SIG-M5 (cell line): Measurements from ENCODE around the gene TRHDE.
"Not testable (repeated sequence)": the region's sequence is repeated elsewhere in the genome, so short reads cannot be mapped to it uniquely, and the experiment has no call there.

Source experiments
- DNase-seq: peaks from one replicate; lab custom pipeline; 2025; lab: John Stamatoyannopoulos, UW

TRHDE gene

DNA sequence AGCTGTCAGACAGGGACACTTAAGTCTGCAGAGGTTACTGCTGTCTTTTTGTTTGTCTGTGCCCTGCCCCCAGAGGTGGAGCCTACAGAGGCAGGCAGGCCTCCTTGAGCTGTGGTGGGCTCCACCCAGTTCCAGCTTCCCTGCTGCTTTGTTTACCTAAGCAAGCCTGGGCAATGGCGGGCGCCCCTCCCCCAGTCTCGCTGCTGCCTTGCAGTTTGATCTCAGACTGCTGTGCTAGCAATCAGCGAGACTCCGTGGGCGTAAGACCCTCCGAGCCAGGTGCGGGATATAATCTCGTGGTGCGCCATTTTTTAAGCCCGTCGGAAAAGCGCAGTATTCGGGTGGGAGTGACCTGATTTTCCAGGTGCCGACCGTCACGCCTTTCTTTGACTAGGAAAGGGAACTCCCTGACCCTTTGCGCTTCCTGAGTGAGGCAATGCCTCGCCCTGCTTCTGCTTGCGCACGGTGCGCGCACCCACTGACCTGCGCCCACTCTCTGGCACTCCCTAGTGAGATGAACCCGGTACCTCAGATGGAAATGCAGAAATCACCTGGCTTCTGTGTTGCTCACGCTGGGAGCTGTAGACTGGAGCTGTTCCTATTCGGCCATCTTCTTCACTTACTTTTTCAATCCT is 248.0 kb downstream of the TRHDE start:
- not testable (repeated sequence) for DNase-seq

GRCh38 chr12:72521326-72521725 is 249.2 kb downstream of the TRHDE start:
- no peak for DNase-seq

DNA sequence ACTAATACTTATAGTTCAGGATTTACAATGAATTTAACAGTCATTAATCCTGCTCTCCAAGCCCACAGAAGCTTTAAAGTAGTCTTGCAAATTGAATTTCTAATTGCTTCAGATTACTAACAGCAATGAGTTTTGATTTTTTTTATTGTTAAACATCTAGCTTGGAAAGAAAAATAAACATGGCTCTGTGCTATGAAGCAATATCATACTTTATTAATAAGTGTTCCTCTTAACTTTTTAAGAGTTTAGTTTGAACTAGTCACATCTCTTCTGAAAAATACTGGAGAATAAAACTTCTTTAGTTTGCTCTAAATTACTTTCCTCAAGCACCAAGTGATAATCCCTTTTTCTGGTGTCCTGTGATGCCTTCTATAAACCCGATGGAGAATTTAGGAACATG is 250.2 kb downstream of the TRHDE start:
- DNase-seq, result no peak

DNA sequence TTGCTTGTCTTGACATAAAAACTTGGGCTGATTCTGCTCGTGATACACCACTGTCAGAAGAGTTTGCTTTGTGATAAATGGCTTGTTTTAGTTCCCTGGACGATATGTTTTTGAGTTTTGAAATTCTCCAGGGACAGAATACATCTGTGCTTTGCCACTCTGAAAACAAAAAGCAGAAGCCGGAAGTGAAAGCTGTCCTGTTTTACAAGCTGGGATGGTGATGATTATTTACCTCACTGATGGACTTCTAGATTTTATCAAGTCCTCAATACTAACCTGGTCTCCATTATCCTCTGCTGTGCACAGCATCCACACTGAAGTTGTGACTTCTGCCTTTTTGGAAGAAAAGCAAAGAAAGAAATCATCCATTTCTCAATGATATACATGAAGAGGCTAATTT is 251.6 kb downstream of the TRHDE start:
- no peak for DNase-seq

DNA sequence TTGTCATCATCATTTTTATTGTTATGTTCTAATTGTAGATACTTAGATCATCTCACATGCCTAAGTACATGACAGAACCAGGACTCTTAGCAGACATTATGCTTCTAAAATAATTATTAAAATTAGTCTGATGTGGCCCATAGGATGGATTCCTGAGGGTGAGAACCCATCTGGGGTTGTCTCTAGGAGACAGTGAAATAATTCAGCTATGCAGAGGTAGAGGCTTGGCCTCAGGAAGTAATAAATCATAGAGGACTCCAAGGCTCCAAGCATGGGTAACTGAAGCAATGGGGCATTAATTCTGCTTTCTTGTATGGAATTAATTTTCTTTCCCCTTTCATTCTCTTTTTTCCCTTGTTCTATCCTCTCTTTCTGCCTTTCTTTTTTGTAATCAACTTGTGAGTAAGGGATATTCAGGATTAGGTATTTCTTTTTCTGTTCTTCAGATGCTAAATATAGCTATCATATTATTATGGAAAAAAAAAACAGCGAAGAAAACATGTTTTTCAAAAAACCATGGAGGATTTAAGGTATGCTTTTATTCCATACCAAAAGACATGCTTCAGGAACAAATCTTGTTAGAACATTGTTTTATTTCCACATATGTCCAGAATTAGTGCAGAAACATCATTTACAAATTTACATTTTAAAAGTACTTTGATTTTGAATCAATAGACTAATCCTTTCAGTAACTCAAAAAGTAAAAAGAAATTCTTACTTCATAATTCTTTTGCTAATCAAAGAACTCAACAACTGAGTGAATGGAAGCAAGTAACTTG is 263.2 kb downstream of the TRHDE start:
- DNase-seq, result no peak

DNA sequence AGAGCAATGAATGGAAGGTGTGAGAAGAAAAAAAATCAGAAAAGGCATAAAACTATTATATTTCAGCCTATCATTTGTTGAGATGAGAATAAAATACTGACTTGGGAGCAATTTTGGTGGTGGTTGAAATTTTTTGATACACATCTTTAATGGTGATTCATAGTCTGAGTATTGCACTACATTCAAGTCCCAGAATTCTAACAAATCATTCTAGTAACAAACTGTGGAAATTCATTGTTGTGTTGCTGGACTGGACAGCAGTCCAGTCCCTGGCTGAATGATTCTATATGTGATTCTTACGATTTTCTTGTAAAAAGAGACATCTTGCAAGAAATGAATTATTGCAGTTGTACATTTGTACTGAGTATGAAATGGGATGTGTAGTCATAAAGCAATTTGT is 268.6 kb downstream of the TRHDE start:
- DNase-seq, result no peak

DNA sequence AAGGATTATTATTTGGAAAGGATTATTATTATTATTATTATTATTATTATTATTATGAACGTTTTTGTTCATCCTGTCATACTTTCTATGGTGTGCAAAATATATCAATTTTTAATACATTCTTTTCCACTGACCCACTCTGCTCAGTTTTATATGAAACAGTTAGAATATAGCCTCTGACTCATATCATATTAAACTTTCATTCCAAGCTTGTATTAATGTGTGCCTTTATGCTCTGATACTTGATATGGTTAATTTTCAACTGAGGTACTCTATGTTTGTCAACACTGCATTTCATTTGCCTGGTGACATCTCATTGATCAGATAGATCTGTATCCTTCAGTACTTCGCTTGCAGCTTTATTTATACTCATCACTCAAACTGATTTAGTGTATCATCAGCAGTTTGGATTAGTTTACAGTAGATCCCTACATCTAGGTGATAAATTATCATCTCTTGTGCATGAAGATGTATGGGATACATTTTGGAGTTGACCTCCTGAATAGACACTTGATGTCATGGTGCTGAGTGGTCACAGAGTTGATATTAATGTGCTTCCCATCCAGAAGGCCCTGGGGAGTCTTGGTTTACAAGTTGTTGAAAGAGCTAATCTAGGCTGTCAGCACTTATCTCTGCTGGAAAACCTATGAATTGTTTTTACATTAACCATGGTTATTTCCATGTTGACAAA is 271.8 kb downstream of the TRHDE start:
- DNase-seq, result no peak

DNA sequence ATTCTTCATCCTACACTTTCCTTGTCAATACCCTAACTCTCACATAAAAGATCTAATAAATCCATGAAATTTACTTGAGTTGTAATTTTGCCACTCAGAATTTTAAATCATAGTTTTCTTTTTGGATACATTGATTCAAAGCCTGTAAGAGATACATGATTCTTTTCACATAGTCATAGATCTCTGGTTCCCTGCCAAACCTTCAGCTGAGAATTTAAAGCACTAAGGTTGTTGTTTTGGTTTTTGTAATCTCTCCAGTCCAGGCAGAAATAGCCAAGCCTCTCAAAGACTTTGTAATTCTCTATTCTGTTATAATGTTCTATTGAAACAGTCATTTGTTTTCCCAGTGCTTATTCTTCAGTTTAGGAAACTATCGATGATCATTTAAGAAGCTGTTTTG is 273.9 kb downstream of the TRHDE start:
- no peak for DNase-seq

- no peak for DNase-seq
Measured at GRCh38 chr12:72547573-72547972, 275.4 kb downstream of the TRHDE start.

- no peak for DNase-seq
Measured at GRCh38 chr12:72549184-72549583, 277.0 kb downstream of the TRHDE start.

DNA sequence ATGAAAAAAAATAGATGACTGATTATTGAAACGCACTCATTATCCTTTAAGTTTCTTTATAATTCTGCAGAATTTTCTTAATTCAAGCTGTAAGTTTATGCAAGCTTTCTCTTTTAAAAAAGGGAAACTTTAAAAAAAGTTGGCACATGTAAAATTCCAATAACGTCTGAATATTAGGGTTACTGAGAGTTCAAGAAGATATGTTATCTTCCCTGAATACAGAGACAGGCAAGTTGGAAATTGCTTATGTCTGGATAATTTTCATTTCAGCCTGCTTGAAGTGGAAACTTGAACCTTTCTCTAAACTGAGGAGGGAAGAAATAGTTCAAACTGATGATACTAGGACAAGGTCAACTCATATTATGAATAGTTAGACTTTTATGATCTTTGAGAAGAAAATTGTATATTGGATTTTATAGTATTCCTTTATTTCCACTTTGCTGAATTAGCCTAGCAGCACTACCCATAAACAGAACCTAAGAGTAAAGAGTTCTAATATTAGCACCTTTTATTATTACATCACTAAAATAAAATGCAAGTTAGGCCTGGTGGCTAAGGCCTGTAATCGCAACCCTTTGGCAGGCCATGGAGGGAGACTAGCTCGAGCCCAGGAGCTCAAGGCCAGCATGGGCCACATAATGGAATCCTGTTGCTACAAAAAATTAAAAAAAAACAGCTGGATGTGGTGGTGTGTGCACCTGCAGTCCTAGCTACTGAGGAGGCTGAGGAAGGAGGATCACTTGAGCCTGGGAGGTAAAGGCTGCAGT is 288.0 kb downstream of the TRHDE start:
- DNase-seq, result no peak

- DNase-seq, result no peak
Measured at GRCh38 chr12:72570601-72571000, 298.4 kb downstream of the TRHDE start.

DNA sequence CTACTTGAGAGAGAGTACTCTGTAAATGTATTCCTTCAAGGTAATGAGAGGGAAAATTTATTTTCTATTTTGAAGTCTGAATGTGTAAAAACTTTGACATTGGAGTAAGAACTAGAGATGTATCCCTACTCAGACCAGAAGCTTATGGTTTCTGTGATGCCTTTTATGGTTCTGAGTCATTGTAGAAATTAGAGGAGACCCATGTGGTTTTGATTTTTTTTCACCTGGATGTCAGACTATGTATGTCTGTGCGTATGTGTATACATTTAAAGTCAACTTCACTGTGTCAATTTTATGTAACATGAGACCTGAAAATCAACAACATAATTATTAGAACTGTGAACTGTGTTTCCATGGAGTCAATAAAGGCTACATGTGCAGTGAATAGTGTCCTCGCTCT is 302.0 kb downstream of the TRHDE start:
- DNase-seq, result no peak

DNA sequence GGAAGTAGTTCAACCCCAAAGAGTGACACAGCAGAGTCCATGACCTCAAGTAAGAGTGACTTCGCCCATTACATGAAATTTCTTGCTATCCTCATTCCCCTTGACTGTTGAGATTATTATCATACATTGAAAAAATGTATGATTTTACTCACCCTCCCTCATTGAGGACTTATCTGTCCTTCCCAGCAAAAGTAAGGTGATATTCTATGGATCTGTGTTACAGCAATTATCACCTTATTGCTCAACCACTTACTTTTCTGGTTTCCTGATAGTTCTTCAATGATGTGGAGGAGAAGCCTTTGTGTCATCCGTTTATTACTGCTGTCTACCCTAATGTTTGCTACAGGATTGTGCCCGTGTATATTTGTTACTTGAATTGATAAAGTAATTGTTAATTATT is 306.2 kb downstream of the TRHDE start:
- no peak for DNase-seq

GRCh38 chr12:72586456-72586855 is 314.3 kb downstream of the TRHDE start:
- no peak for DNase-seq

- DNase-seq, result no peak
Measured at GRCh38 chr12:72602581-72602980, 330.4 kb downstream of the TRHDE start.

DNA sequence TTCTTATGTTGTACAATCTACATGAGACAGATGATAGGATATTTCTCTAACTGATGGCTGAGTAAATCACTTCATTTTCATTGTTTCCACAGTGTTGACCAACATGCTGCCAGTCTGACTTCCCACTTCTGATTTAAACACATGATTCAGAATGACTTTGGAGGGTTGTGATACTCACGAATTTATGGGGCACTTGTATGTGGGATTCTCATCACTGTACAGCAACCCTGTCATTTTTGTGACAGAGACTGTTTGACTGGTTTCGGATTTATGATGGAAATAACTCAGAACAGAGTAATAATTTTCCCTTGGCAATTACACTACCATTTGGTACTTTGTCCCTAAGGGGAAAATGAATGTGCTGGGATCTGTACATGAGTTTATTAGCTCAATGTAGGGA is 333.8 kb downstream of the TRHDE start:
- DNase-seq, result no peak

GRCh38 chr12:72610342-72610741 is 338.2 kb downstream of the TRHDE start:
- no peak for DNase-seq

GRCh38 chr12:72610854-72611358 is 338.7 kb downstream of the TRHDE start:
- no peak for DNase-seq

DNA sequence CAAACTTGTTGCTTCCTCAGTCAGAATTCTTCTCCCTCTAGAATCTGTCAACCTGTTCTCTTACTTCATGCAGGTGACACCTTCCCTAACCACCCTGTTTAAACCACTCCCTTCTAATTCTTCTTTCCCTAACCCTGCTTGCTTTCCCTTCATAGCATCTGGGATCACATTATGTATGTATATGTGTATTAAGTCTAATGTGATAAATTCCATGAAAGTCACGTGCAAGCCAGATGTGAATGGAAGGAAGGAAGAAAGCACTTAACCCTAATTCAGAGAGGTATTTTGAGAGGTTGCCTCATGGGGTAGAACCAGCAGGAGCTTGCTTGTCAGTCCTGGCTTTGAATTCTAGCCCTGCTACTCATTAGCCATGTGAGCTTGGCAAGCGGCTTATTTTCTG is 340.0 kb downstream of the TRHDE start:
- DNase-seq, result no peak

GRCh38 chr12:72618764-72619163 is 346.6 kb downstream of the TRHDE start:
- DNase-seq, result no peak

- DNase-seq, result no peak
Measured at GRCh38 chr12:72622556-72622955, 350.4 kb downstream of the TRHDE start.
